Measurements from ENCODE around the gene CDCA4.
A peak's percentile ranks its signal among the peaks of the same experiment; 100 is the strongest.

The CDCA4 gene

DNA sequence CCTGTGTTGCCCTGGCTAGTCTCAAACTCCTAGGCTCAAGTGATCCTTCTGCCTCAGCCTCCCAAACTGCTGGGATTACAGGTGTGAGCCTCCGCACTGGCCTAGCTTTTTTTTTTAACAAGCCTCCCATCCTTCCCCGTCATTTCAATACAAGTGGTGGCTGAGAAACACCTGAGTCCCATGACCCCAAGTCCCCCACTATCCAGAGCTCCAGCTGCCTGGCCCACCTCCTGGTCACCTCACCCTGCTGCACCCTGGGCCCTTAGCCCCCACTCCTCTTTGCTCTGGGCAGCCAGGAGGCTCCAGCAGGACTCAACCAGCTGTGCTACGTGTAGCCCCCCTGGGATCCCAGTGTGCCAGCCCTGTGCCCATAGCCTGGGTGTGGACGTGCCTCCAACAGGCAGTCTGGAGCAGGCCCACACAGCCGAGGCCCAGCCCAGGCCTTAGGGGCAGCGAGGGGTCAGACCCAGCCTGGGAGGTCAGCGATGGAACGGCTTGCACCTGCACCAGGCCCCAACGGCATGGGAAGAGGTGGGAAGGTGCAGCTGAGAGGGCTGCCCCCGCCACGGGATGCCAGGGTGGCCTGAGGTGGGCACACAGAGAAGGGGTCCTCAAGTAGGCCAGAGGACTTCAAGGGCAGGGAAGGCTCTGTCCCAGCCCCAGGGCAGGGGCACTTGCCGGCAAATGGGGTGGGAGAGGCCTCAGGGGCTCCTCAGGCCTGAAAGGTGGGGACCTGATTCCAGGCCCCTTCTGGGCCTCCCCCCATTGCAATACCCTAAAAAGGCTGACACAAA lies 49.2 kb downstream of the CDCA4 start:
- H3K4me3 ChIP-seq (ENCODE audit: low read depth, low read length): no peak overlapping the region
- DNase-seq (ENCODE audit: low read depth): no peak

GRCh38 chr14:104970231-104971068 lies 50.4 kb downstream of the CDCA4 start:
- peak; percentile 81 for DNase-seq (ENCODE audit: low read depth)
- H3K4me3 ChIP-seq (ENCODE audit: low read depth, low read length): peak overlapping the region; percentile 43
- in situ Hi-C loops (cut with HindIII; ENCODE audit: low sequenced_read_pairs): no loop called here

More for the DNA sequence above, 49.2 kb downstream of the CDCA4 start:
- in situ Hi-C loops (cut with HindIII; ENCODE audit: low sequenced_read_pairs): no loop called here
- TF ChIP-seq, protein P1, sequence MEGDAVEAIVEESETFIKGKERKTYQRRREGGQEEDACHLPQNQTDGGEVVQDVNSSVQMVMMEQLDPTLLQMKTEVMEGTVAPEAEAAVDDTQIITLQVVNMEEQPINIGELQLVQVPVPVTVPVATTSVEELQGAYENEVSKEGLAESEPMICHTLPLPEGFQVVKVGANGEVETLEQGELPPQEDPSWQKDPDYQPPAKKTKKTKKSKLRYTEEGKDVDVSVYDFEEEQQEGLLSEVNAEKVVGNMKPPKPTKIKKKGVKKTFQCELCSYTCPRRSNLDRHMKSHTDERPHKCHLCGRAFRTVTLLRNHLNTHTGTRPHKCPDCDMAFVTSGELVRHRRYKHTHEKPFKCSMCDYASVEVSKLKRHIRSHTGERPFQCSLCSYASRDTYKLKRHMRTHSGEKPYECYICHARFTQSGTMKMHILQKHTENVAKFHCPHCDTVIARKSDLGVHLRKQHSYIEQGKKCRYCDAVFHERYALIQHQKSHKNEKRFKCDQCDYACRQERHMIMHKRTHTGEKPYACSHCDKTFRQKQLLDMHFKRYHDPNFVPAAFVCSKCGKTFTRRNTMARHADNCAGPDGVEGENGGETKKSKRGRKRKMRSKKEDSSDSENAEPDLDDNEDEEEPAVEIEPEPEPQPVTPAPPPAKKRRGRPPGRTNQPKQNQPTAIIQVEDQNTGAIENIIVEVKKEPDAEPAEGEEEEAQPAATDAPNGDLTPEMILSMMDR (IDR thresholded peaks at IDR 0.05; ENCODE audit: low read depth, low read length, missing control alignments): no peak

DNA sequence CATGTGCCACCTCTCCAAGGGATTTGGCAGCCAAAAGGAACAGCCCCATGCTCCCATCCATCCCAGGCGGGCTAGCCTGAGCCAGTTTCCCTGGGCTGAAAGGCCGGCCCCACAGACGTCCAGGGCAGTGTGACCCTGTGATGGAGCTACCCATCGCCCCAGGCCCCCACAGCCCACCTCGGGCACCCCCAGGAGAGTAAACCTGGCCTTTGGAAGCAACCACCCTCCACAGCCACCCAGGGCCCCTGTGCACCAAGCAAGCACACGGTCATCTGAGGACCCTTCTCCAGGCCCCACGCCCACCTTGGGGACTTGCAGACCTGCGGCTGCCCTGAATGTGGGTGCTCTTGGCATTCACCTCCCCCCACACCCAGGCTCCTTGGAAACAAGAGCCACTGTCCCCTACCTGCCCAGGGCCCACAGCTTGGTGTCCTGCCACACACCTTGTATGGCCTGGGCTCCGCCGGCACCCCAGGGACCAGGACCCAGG lies 51.1 kb downstream of the CDCA4 start:
- in situ Hi-C loops (cut with HindIII; ENCODE audit: low sequenced_read_pairs): no loop called here
- TF ChIP-seq, protein P1 (IDR thresholded peaks at IDR 0.05; ENCODE audit: low read depth, low read length, missing control alignments): no peak
- no peak for DNase-seq (ENCODE audit: low read depth)
- H3K4me3 ChIP-seq (ENCODE audit: low read depth, low read length): peak overlapping the region; percentile 43

More at GRCh38 chr14:104970231-104971068, 50.4 kb downstream of the CDCA4 start:
- TF ChIP-seq, protein P1 (IDR thresholded peaks at IDR 0.05; ENCODE audit: low read depth, low read length, missing control alignments): no peak

- TF ChIP-seq, protein P1 (IDR thresholded peaks at IDR 0.05; ENCODE audit: low read depth, low read length, missing control alignments): no peak
- no peak for DNase-seq (ENCODE audit: low read depth)
- peak overlapping the region; percentile 43 for H3K4me3 ChIP-seq (ENCODE audit: low read depth, low read length)
- in situ Hi-C loops (cut with HindIII; ENCODE audit: low sequenced_read_pairs): no loop called here
Observed at GRCh38 chr14:104968541-104969401, 52.1 kb downstream of the CDCA4 start.

DNA sequence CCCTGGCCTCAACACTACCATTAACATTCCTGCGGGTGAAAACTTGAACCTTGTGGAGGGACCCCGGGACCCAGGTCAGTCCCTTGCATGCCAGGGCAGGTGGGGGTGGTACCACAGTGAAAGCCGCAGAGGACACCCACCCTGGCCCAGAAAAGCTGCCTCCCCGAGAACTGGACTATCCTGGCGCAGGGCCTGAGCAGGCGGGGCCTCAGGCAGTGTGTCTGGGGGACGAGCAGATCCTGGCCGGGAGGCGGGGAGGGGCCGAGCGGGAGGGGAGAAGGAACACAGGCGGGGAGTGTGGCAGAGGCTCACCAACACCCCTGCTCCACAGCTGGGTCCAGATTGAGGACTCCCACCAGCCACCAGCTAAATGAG lies 52.7 kb downstream of the CDCA4 start:
- peak overlapping the region; percentile 43 for H3K4me3 ChIP-seq (ENCODE audit: low read depth, low read length)
- peak; percentile 39 for DNase-seq (ENCODE audit: low read depth)
- in situ Hi-C loops (cut with HindIII; ENCODE audit: low sequenced_read_pairs): no loop called here
- TF ChIP-seq, protein P1 (IDR thresholded peaks at IDR 0.05; ENCODE audit: low read depth, low read length, missing control alignments): no peak

All from astrocyte of the cerebellum (primary cell).